Neural progenitor cell (in vitro differentiated cells): Measurements from ENCODE around the gene GLG1. TPM values are rescaled to one million over a fixed set of nuclear protein-coding genes. Genes with fewer than 3 reads are reported as not detected.

Experiments
- DNase-seq: peaks from one replicate; pipeline ENCODE4 v3.0.0-alpha.2; 2016; ENCODE audit warnings: low spot score
- H2AFZ ChIP-seq: fragments of 200-600 bp; sonication (generic); replicated peaks from 2 replicates; pipeline ENCODE4 v1.6.1; 2016; ENCODE audit warnings: antibody characterized with exemption
- H3F3A ChIP-seq: fragments of 200-600 bp; sonication (generic); 2 replicates; pipeline ENCODE4 v1.6.1; 2016; ENCODE audit warnings: antibody characterized with exemption, low read depth
- H3K27ac ChIP-seq: fragments of 200-600 bp; sonication (generic); 2 replicates; pipeline ENCODE4 v1.5.1; 2016; ENCODE audit warnings: mild to moderate bottlenecking
- H3K27me3 ChIP-seq: fragments of 200-600 bp; sonication (generic); 2 replicates; pipeline ENCODE4 v1.6.1; 2016; ENCODE audit warnings: mild to moderate bottlenecking, moderate library complexity
- H3K36me3 ChIP-seq: fragments of 200-600 bp; sonication (generic); 2 replicates; pipeline ENCODE4 v1.5.1; 2016
- H3K4me1 ChIP-seq: fragments of 200-600 bp; sonication (generic); 2 replicates; pipeline ENCODE4 v1.6.1; 2016; ENCODE audit warnings: mixed run types
- H3K4me2 ChIP-seq: fragments of 200-600 bp; sonication (generic); 2 replicates; pipeline ENCODE4 v1.6.1; 2016
- H3K4me3 ChIP-seq: fragments of 200-600 bp; sonication (generic); 2 replicates; pipeline ENCODE4 v1.5.1; 2016
- H3K79me2 ChIP-seq: fragments of 200-600 bp; sonication (generic); 2 replicates; pipeline ENCODE4 v1.6.1; 2016; ENCODE audit warnings: low read depth
- H3K9ac ChIP-seq: fragments of 200-600 bp; sonication (generic); 2 replicates; pipeline ENCODE4 v1.6.1; 2016
- H3K9me3 ChIP-seq: fragments of 200-600 bp; sonication (generic); 2 replicates; pipeline ENCODE4 v1.5.1; 2016; ENCODE audit warnings: low read depth
- H4K20me1 ChIP-seq: fragments of 200-600 bp; sonication (generic); 2 replicates; pipeline ENCODE4 v1.6.1; 2016; ENCODE audit warnings: low read depth
- H3K27ac Mint-ChIP-seq: 3 replicates; pipeline ENCODE4 v1.8.0; 2021; ENCODE audit warnings: mixed read lengths
- H3K27me3 Mint-ChIP-seq: 2 replicates; pipeline ENCODE4 v1.8.0; 2022; ENCODE audit warnings: low read depth, mild to moderate bottlenecking, inconsistent platforms, moderate library complexity, mixed read lengths; ENCODE audit not compliant: insufficient read depth
- H3K36me3 Mint-ChIP-seq: 3 replicates; pipeline ENCODE4 v1.8.0; 2021; ENCODE audit warnings: mixed read lengths
- H3K4me1 Mint-ChIP-seq: 3 replicates; pipeline ENCODE4 v1.8.0; 2021; ENCODE audit warnings: mixed read lengths
- H3K4me3 Mint-ChIP-seq: 3 replicates; pipeline ENCODE4 v1.8.0; 2021; ENCODE audit warnings: mild to moderate bottlenecking, moderate library complexity, mixed read lengths
- H3K9me3 Mint-ChIP-seq: 3 replicates; pipeline ENCODE4 v1.8.0; 2020; ENCODE audit warnings: mixed read lengths
- EZH2 ChIP-seq: fragments of 200-600 bp; sonication (generic); IDR thresholded peaks from 2 replicates; pipeline ENCODE4 v1.6.1; 2017; ENCODE audit warnings: antibody characterized with exemption, mild to moderate bottlenecking, moderate library complexity
- EZH2phosphoT487 ChIP-seq: fragments of 200-600 bp; sonication (generic); IDR thresholded peaks from 2 replicates; pipeline ENCODE4 v1.6.1; 2017; ENCODE audit warnings: antibody characterized with exemption
- total RNA-seq: library from RNA; depleted of rRNA; stranded (reverse); fragments of >200 nt; gene quantifications from 2 replicates; pipeline ENCODE4 v1.2.3, GENCODE V29; 2015; ENCODE audit warnings: low replicate concordance
- TF ChIP-seq, protein P1 (sequence below): fragments of 200-600 bp; sonication (generic); IDR thresholded peaks from 2 replicates; pipeline ENCODE4 v1.5.1; 2017; ENCODE audit warnings: antibody characterized with exemption, mild to moderate bottlenecking

Gene GLG1
- total RNA-seq, 1 donor from 2014 or later: 117 TPM

GRCh38 chr16:74637742-74638453 lies 31.0 kb upstream of the GLG1 start:
- H3K27ac Mint-ChIP-seq: no peak overlapping the region
- no peak for DNase-seq
- Histone ChIP-seq H3K4me3 (no peak overlapping the region), H4K20me1 (no peaks in the 10 kb centered on the region), H3K9ac (no peak overlapping the region), H3K9me3 (no peaks in the 10 kb centered on the region), H3K79me2 (no peaks in the 10 kb centered on the region), H3F3A (no peaks in the 10 kb centered on the region), H3K27me3 (no peaks in the 10 kb centered on the region), H3K4me2 (no peak overlapping the region), H2AFZ (no peak overlapping the region), H3K4me1 (no peaks in the 10 kb centered on the region), H3K27ac (no peak overlapping the region), H3K36me3 (peaks cover 19% of the 10 kb centered on the region)
- H3K9me3 Mint-ChIP-seq: no peaks in the 10 kb centered on the region
- peaks cover 7% of the 10 kb centered on the region for H3K36me3 Mint-ChIP-seq
- no peak overlapping the region for H3K4me3 Mint-ChIP-seq
- H3K27me3 Mint-ChIP-seq: no peaks in the 10 kb centered on the region
- H3K4me1 Mint-ChIP-seq: no peaks in the 10 kb centered on the region
- TF ChIP-seq EZH2phosphoT487 (no peak), EZH2 (no peak)
- TF ChIP-seq, protein P1, sequence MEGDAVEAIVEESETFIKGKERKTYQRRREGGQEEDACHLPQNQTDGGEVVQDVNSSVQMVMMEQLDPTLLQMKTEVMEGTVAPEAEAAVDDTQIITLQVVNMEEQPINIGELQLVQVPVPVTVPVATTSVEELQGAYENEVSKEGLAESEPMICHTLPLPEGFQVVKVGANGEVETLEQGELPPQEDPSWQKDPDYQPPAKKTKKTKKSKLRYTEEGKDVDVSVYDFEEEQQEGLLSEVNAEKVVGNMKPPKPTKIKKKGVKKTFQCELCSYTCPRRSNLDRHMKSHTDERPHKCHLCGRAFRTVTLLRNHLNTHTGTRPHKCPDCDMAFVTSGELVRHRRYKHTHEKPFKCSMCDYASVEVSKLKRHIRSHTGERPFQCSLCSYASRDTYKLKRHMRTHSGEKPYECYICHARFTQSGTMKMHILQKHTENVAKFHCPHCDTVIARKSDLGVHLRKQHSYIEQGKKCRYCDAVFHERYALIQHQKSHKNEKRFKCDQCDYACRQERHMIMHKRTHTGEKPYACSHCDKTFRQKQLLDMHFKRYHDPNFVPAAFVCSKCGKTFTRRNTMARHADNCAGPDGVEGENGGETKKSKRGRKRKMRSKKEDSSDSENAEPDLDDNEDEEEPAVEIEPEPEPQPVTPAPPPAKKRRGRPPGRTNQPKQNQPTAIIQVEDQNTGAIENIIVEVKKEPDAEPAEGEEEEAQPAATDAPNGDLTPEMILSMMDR: no peak

DNA sequence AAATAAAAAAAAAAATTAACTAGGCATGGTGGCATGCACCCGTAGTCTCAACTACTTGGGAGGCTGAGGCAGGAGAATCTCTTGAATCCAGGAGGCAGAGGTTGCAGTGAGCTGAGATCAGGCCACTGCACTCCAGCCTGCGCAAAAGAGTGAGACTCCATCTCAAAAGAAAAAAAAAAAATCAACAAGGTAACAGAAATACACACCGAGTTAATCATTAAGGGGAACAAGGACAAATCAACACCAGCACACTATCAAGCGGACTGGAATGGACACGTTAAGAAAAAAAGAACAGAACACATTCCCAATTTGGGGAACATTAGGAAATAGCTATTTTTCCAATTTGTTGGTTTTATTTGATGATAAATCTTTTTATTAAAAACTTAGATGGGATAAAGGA lies 28.4 kb upstream of the GLG1 start:
- H3K27ac Mint-ChIP-seq: no peak overlapping the region

GRCh38 chr16:74633686-74634085 lies 26.8 kb upstream of the GLG1 start:
- Histone ChIP-seq H4K20me1 (peaks cover 6% of the 10 kb centered on the region), H3K9me3 (no peaks in the 10 kb centered on the region), H3K27me3 (no peaks in the 10 kb centered on the region), H3K27ac (no peak overlapping the region), H3K9ac (no peak overlapping the region), H3K4me2 (no peak overlapping the region), H3F3A (no peaks in the 10 kb centered on the region), H3K36me3 (peaks cover 18% of the 10 kb centered on the region), H3K79me2 (no peaks in the 10 kb centered on the region), H2AFZ (no peak overlapping the region), H3K4me1 (no peaks in the 10 kb centered on the region), H3K4me3 (no peak overlapping the region)
- Mint-ChIP-seq H3K27me3 (peaks cover 2% of the 10 kb centered on the region), H3K4me1 (no peaks in the 10 kb centered on the region), H3K27ac (no peak overlapping the region), H3K9me3 (no peaks in the 10 kb centered on the region), H3K4me3 (no peak overlapping the region), H3K36me3 (peaks cover 22% of the 10 kb centered on the region)
- DNase-seq: no peak
- TF ChIP-seq, protein P1: no peak
- TF ChIP-seq EZH2phosphoT487: no peak
- no peak for TF ChIP-seq EZH2

More for the DNA sequence above, 28.4 kb upstream of the GLG1 start:
- peaks cover 24% of the 10 kb centered on the region for H3K36me3 ChIP-seq
- Mint-ChIP-seq H3K27me3 (no peaks in the 10 kb centered on the region), H3K4me3 (no peak overlapping the region), H3K36me3 (peaks cover 19% of the 10 kb centered on the region), H3K4me1 (no peaks in the 10 kb centered on the region), H3K9me3 (no peaks in the 10 kb centered on the region)
- H2AFZ ChIP-seq: no peak overlapping the region
- H4K20me1 ChIP-seq: no peaks in the 10 kb centered on the region
- no peaks in the 10 kb centered on the region for H3F3A ChIP-seq
- no peak for DNase-seq
- H3K79me2 ChIP-seq: no peaks in the 10 kb centered on the region
- no peaks in the 10 kb centered on the region for H3K9me3 ChIP-seq
- no peaks in the 10 kb centered on the region for H3K4me1 ChIP-seq
- H3K27me3 ChIP-seq: no peaks in the 10 kb centered on the region
- H3K9ac ChIP-seq: no peak overlapping the region
- H3K27ac ChIP-seq: no peak overlapping the region
- no peak overlapping the region for H3K4me3 ChIP-seq
- no peak overlapping the region for H3K4me2 ChIP-seq
- TF ChIP-seq, protein P1: no peak
- TF ChIP-seq EZH2: no peak
- no peak for TF ChIP-seq EZH2phosphoT487
